ENCODE results near the gene ROBO2. TPM values are rescaled to one million over a fixed set of nuclear protein-coding genes. Genes with fewer than 3 reads are reported as not detected.

The ROBO2 gene
- total and polyA plus RNA-seq, 4 donors, result 0.30 to 72.4 (median 3.3) TPM

DNA sequence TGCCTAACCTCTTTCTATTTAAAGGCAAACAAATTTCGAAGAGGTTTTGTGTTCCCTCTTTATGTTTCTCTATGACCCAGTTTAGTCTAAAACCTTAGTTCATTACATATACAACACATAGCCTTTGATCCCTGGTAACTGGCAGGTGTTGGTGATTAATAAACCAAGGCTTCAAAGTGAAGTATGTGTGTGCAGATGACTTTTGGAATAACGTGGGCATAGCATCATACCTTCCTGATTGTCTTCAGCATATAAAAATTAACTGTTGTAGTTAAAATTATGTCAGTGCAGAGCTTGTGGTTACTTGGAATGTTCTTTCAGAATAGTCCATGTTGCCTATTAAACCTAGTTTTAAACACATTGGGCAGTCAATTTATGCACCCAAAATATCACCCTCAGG is 608.3 kb downstream of the ROBO2 start:
- H3K9ac ChIP-seq (ENCODE audit: insufficient read depth in 1 of 2, low read length in 2 of 2), result no peak overlapping the region
- WGBS, 2 donors, result 48 to 53% methylated on average over 2 of the region's 2 CpGs
- H3K27me3 ChIP-seq (ENCODE audit: control insufficient read depth in 3 of 3, insufficient read depth in 3 of 3, low read length in 2 of 3), result no peaks in the 10 kb centered on the region
- no peak overlapping the region for H3K27ac ChIP-seq (ENCODE audit: low read depth in 1 of 2, low read length in 1 of 2)
- peaks cover 0 to 8% (median 2%) of the 10 kb centered on the region in 4 donors for H3K36me3 ChIP-seq (ENCODE audit: control insufficient read depth in 4 of 4, insufficient read depth in 4 of 4, low read length in 4 of 4)
- no peak for ATAC-seq (ENCODE audit: insufficient read depth, low FRiP score)
- H3K4me3 ChIP-seq, result no peak overlapping the region
- no peaks in the 10 kb centered on the region for H3K9me3 ChIP-seq (ENCODE audit: control insufficient read depth in 4 of 4, insufficient read depth in 3 of 4, low read length in 3 of 4)
- TF ChIP-seq, protein P1, sequence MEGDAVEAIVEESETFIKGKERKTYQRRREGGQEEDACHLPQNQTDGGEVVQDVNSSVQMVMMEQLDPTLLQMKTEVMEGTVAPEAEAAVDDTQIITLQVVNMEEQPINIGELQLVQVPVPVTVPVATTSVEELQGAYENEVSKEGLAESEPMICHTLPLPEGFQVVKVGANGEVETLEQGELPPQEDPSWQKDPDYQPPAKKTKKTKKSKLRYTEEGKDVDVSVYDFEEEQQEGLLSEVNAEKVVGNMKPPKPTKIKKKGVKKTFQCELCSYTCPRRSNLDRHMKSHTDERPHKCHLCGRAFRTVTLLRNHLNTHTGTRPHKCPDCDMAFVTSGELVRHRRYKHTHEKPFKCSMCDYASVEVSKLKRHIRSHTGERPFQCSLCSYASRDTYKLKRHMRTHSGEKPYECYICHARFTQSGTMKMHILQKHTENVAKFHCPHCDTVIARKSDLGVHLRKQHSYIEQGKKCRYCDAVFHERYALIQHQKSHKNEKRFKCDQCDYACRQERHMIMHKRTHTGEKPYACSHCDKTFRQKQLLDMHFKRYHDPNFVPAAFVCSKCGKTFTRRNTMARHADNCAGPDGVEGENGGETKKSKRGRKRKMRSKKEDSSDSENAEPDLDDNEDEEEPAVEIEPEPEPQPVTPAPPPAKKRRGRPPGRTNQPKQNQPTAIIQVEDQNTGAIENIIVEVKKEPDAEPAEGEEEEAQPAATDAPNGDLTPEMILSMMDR (IDR thresholded peaks at IDR 0.05; ENCODE audit: control extremely low read depth, extremely low read depth), result no peak
- H3K4me1 ChIP-seq (ENCODE audit: control insufficient read depth in 5 of 5, insufficient read depth in 5 of 5, low read length in 5 of 5), result no peaks in the 10 kb centered on the region
- DNase-seq, result no peak

DNA sequence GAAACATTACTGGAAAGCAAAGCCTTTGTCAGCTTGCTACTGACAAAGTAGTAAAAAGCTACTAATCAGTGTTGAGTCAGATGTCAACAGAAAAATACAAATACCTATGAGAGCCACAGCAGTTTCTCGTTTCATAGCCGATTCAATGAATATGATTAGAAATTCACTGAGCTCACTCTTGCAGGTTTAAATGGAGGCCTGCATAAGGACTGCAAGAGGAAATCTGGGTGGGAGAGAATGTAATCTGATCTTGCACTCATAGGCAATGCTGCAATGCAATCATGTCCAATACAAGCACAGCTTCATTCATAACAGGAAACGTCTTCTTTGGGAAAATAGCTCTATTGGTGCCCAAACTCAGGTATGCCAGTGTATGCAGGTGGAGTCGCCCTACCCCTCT is 608.8 kb downstream of the ROBO2 start:
- H3K9me3 ChIP-seq (ENCODE audit: control insufficient read depth in 4 of 4, insufficient read depth in 3 of 4, low read length in 3 of 4), result no peaks in the 10 kb centered on the region
- H3K4me1 ChIP-seq (ENCODE audit: control insufficient read depth in 5 of 5, insufficient read depth in 5 of 5, low read length in 5 of 5), result no peaks in the 10 kb centered on the region
- no peak for DNase-seq
- TF ChIP-seq, protein P1 (IDR thresholded peaks at IDR 0.05; ENCODE audit: control extremely low read depth, extremely low read depth), result no peak
- no peaks in the 10 kb centered on the region for H3K27me3 ChIP-seq (ENCODE audit: control insufficient read depth in 3 of 3, insufficient read depth in 3 of 3, low read length in 2 of 3)
- no peak overlapping the region for H3K27ac ChIP-seq (ENCODE audit: low read depth in 1 of 2, low read length in 1 of 2)
- WGBS, 2 donors, result 68 to 72% methylated on average over 4 of the region's 4 CpGs
- no peak for ATAC-seq (ENCODE audit: insufficient read depth, low FRiP score)
- H3K36me3 ChIP-seq (ENCODE audit: control insufficient read depth in 4 of 4, insufficient read depth in 4 of 4, low read length in 4 of 4), result peaks cover 0 to 8% (median 2%) of the 10 kb centered on the region in 4 donors
- no peak overlapping the region for H3K9ac ChIP-seq (ENCODE audit: insufficient read depth in 1 of 2, low read length in 2 of 2)
- no peak overlapping the region for H3K4me3 ChIP-seq

DNA sequence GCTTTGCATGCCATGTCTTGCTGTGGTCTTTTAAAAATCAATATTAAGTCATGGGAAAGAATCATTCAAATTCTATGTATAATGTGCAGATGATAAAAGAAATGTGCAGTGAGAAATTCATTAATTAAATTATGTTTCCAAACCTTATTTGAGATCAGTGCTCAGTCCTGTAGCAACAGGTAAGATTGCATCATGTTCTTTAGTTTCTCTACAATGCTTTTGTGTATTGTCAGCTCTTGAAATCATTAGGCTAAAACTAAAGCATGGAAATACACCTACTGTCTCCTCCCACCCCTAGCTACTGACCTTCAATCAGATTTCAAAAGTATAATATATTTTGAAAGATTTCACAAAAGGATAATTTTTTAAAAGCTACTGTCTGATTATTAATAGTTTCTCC is 612.7 kb downstream of the ROBO2 start:
- Histone ChIP-seq H3K9me3 (ENCODE audit: control insufficient read depth in 4 of 4, insufficient read depth in 3 of 4, low read length in 3 of 4) (no peaks in the 10 kb centered on the region), H3K4me1 (ENCODE audit: control insufficient read depth in 5 of 5, insufficient read depth in 5 of 5, low read length in 5 of 5) (no peaks in the 10 kb centered on the region), H3K27ac (ENCODE audit: low read depth in 1 of 2, low read length in 1 of 2) (no peak overlapping the region), H3K27me3 (ENCODE audit: control insufficient read depth in 3 of 3, insufficient read depth in 3 of 3, low read length in 2 of 3) (no peaks in the 10 kb centered on the region), H3K36me3 (ENCODE audit: control insufficient read depth in 4 of 4, insufficient read depth in 4 of 4, low read length in 4 of 4) (peaks cover 0 to 8% (median 0%) of the 10 kb centered on the region in 4 donors), H3K4me3 (no peak overlapping the region), H3K9ac (ENCODE audit: insufficient read depth in 1 of 2, low read length in 2 of 2) (no peak overlapping the region)
- no peak for ATAC-seq (ENCODE audit: insufficient read depth, low FRiP score)
- no peak for DNase-seq
- TF ChIP-seq, protein P1 (IDR thresholded peaks at IDR 0.05; ENCODE audit: control extremely low read depth, extremely low read depth), result no peak

DNA sequence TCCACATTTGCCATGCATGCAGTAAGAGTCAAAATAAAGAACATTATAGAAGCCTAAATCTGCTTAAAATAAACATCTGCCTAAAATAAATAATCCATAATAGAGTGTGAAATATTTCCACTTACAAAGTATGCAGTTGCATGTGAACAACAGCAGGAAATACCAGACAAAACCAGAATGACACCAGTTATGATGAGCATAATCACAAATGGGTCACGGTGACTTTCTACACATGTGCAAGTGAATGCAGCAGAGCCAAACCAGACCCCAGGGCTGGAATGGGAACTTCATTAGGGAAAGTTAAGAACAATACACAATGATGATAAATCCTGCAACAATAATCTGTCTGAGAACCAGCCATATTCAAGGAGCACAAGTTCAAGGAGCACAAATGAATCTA is 615.5 kb downstream of the ROBO2 start:
- Histone ChIP-seq H3K9me3 (ENCODE audit: control insufficient read depth in 4 of 4, insufficient read depth in 3 of 4, low read length in 3 of 4) (peaks cover 0 to 5% (median 2%) of the 10 kb centered on the region in 4 donors), H3K27me3 (ENCODE audit: control insufficient read depth in 3 of 3, insufficient read depth in 3 of 3, low read length in 2 of 3) (no peaks in the 10 kb centered on the region), H3K27ac (ENCODE audit: low read depth in 1 of 2, low read length in 1 of 2) (no peak overlapping the region), H3K36me3 (ENCODE audit: control insufficient read depth in 4 of 4, insufficient read depth in 4 of 4, low read length in 4 of 4) (no peaks in the 10 kb centered on the region), H3K9ac (ENCODE audit: insufficient read depth in 1 of 2, low read length in 2 of 2) (no peak overlapping the region), H3K4me1 (ENCODE audit: control insufficient read depth in 5 of 5, insufficient read depth in 5 of 5, low read length in 5 of 5) (no peaks in the 10 kb centered on the region), H3K4me3 (no peak overlapping the region)
- TF ChIP-seq, protein P1 (IDR thresholded peaks at IDR 0.05; ENCODE audit: control extremely low read depth, extremely low read depth), result no peak
- DNase-seq, result peak in 2 of 3 donors; percentile 37 to 51
- ATAC-seq (ENCODE audit: insufficient read depth, low FRiP score), result no peak
- 55 to 57% methylated on average over 1 of the region's 1 CpG for WGBS, 2 donors
